ENCODE data around the gene TAF11L3.
"Not testable (repeated sequence)": the region's sequence is repeated elsewhere in the genome, so short reads cannot be mapped to it uniquely, and the experiment has no call there.

TAF11L3 gene

DNA sequence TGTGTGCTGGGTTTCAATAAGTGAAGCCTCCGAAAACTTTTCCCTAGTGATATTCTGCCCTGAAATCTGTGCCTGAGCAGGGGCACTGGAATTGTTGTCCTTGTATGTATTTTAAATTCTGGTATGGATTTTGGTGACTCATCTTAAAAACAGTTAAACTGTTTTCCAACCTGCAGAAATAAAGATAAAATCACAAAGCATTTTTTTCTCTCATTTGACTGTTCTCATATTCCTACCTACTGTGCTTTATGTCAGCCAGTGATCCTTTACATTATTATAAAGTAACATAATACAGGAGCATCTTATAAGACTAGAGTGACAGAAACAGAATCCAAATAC is 31.0 kb upstream of the TAF11L3 start:
- no peaks in the 10 kb centered on the region for H3K79me2 ChIP-seq (ENCODE audit: control insufficient read depth, low read length)
- H3K36me3 ChIP-seq (ENCODE audit: control insufficient read depth, low read length) = no peaks in the 10 kb centered on the region
- no peaks in the 10 kb centered on the region for H3K4me1 ChIP-seq (ENCODE audit: control insufficient read depth, low read length)
- H3K4me3 ChIP-seq (ENCODE audit: low read length) = no peak overlapping the region
- TF ChIP-seq, protein P1, sequence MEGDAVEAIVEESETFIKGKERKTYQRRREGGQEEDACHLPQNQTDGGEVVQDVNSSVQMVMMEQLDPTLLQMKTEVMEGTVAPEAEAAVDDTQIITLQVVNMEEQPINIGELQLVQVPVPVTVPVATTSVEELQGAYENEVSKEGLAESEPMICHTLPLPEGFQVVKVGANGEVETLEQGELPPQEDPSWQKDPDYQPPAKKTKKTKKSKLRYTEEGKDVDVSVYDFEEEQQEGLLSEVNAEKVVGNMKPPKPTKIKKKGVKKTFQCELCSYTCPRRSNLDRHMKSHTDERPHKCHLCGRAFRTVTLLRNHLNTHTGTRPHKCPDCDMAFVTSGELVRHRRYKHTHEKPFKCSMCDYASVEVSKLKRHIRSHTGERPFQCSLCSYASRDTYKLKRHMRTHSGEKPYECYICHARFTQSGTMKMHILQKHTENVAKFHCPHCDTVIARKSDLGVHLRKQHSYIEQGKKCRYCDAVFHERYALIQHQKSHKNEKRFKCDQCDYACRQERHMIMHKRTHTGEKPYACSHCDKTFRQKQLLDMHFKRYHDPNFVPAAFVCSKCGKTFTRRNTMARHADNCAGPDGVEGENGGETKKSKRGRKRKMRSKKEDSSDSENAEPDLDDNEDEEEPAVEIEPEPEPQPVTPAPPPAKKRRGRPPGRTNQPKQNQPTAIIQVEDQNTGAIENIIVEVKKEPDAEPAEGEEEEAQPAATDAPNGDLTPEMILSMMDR (IDR thresholded peaks at IDR 0.05; ENCODE audit: low read depth, low read length, poor library complexity, severe bottlenecking) = no peak
- TF ChIP-seq EZH2phosphoT487 (IDR thresholded peaks at IDR 0.05; ENCODE audit: borderline replicate concordance, low read length) = no peak
- H3K9me2 ChIP-seq (replicated peaks; ENCODE audit: control insufficient read depth, low read length) = no peaks in the 10 kb centered on the region
- no peaks in the 10 kb centered on the region for H3F3A ChIP-seq (ENCODE audit: control insufficient read depth, insufficient read depth)
- H3K4me2 ChIP-seq (ENCODE audit: low read length) = no peak overlapping the region
- no peaks in the 10 kb centered on the region for H3K9me3 ChIP-seq (ENCODE audit: control insufficient read depth, insufficient read depth, low read length)
- H3K27ac ChIP-seq (ENCODE audit: low read depth, low read length) = no peak overlapping the region
- no peaks in the 10 kb centered on the region for H4K20me1 ChIP-seq (ENCODE audit: control insufficient read depth, insufficient read depth, low read depth, low read length)
- no peaks in the 10 kb centered on the region for H3K27me3 ChIP-seq (ENCODE audit: control insufficient read depth, low read length)

DNA sequence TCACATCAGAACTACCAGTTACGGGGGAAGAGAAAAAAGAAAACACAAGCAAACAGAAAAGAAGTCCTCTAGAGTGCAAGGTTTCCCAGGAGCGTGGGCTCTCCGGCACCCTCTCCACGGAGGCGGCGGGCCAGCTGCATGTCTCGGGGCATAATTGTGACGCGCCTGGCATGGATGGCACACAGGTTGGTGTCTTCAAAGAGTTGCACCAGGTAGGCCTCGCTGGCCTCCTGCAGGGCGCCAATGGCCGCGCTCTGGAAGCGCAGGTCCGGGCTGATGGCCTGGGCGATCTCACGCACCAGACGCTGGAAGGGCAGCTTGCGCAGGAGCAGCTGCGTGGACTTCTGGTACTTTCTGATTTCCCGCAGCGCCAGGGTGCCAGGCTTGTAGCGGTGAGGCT is 26.9 kb upstream of the TAF11L3 start:
- H3K9me2 ChIP-seq (replicated peaks; ENCODE audit: control insufficient read depth, low read length); H3K79me2 ChIP-seq (ENCODE audit: control insufficient read depth, low read length); H3K4me2 ChIP-seq (ENCODE audit: low read length); H3K4me1 ChIP-seq (ENCODE audit: control insufficient read depth, low read length); H4K20me1 ChIP-seq (ENCODE audit: control insufficient read depth, insufficient read depth, low read depth, low read length); H3K4me3 ChIP-seq (ENCODE audit: low read length); H3K36me3 ChIP-seq (ENCODE audit: control insufficient read depth, low read length); H3F3A ChIP-seq (ENCODE audit: control insufficient read depth, insufficient read depth); H3K9me3 ChIP-seq (ENCODE audit: control insufficient read depth, insufficient read depth, low read length); H3K27ac ChIP-seq (ENCODE audit: low read depth, low read length); H3K27me3 ChIP-seq (ENCODE audit: control insufficient read depth, low read length): not testable (repeated sequence)

DNA sequence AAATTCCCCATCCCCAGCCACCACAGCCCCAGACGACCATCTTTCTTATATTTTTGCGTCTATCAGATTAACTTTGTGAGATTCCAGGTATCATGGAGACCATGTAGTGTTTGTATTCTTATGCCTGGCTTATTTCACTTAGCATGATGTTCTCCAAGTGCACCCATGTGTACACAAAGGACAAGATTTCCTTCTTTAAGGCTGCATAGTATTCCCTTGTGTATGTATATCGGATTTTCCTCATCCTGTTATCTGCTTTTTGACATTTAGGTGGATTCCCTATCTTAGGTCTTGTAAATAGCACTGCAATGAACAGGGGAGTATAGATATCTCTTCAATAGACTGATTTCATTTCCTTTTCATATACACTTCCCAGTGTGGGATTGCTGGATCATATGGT is 25.4 kb upstream of the TAF11L3 start:
- no peak overlapping the region for H3K4me3 ChIP-seq (ENCODE audit: low read length)
- no peak for TF ChIP-seq EZH2phosphoT487 (IDR thresholded peaks at IDR 0.05; ENCODE audit: borderline replicate concordance, low read length)
- TF ChIP-seq, protein P1 (IDR thresholded peaks at IDR 0.05; ENCODE audit: low read depth, low read length, poor library complexity, severe bottlenecking) = no peak

DNA sequence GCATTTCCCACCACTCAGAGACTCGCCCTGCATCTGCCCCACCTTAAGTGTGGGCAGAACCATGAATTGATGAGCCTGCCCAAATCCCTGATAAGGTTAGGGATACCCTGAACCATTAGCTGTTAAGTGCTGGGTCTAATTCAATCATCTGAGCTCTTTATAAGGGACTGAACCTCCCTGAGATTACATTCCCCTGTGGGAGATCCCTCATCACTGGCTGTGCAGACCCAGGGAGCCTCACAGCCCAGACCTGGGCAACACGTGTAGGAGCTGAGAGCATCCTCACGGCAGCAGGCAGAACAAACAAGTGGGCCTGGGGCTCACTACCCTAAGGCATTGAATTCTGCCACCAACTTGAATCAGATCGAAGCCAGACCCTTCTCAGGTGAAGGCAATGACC is 20.7 kb upstream of the TAF11L3 start:
- no peaks in the 10 kb centered on the region for H3K9me2 ChIP-seq (replicated peaks; ENCODE audit: control insufficient read depth, low read length)
- no peaks in the 10 kb centered on the region for H3K9me3 ChIP-seq (ENCODE audit: control insufficient read depth, insufficient read depth, low read length)
- H3K79me2 ChIP-seq (ENCODE audit: control insufficient read depth, low read length) = no peaks in the 10 kb centered on the region
- H3F3A ChIP-seq (ENCODE audit: control insufficient read depth, insufficient read depth) = no peaks in the 10 kb centered on the region
- H4K20me1 ChIP-seq (ENCODE audit: control insufficient read depth, insufficient read depth, low read depth, low read length) = no peaks in the 10 kb centered on the region
- H3K4me3 ChIP-seq (ENCODE audit: low read length) = no peak overlapping the region
- no peak overlapping the region for H3K4me2 ChIP-seq (ENCODE audit: low read length)
- no peaks in the 10 kb centered on the region for H3K36me3 ChIP-seq (ENCODE audit: control insufficient read depth, low read length)
- no peaks in the 10 kb centered on the region for H3K4me1 ChIP-seq (ENCODE audit: control insufficient read depth, low read length)
- TF ChIP-seq, protein P1 (IDR thresholded peaks at IDR 0.05; ENCODE audit: low read depth, low read length, poor library complexity, severe bottlenecking) = no peak
- no peak for TF ChIP-seq EZH2phosphoT487 (IDR thresholded peaks at IDR 0.05; ENCODE audit: borderline replicate concordance, low read length)
- H3K27ac ChIP-seq (ENCODE audit: low read depth, low read length) = no peak overlapping the region
- H3K27me3 ChIP-seq (ENCODE audit: control insufficient read depth, low read length) = no peaks in the 10 kb centered on the region

More for the DNA sequence above, 25.4 kb upstream of the TAF11L3 start:
- no peaks in the 10 kb centered on the region for H3K4me1 ChIP-seq (ENCODE audit: control insufficient read depth, low read length)
- no peaks in the 10 kb centered on the region for H4K20me1 ChIP-seq (ENCODE audit: control insufficient read depth, insufficient read depth, low read depth, low read length)
- H3K9me3 ChIP-seq (ENCODE audit: control insufficient read depth, insufficient read depth, low read length) = no peaks in the 10 kb centered on the region
- H3K36me3 ChIP-seq (ENCODE audit: control insufficient read depth, low read length) = no peaks in the 10 kb centered on the region
- no peaks in the 10 kb centered on the region for H3K79me2 ChIP-seq (ENCODE audit: control insufficient read depth, low read length)
- no peaks in the 10 kb centered on the region for H3K27me3 ChIP-seq (ENCODE audit: control insufficient read depth, low read length)
- H3K4me2 ChIP-seq (ENCODE audit: low read length) = no peak overlapping the region
- no peaks in the 10 kb centered on the region for H3F3A ChIP-seq (ENCODE audit: control insufficient read depth, insufficient read depth)
- H3K9me2 ChIP-seq (replicated peaks; ENCODE audit: control insufficient read depth, low read length) = no peaks in the 10 kb centered on the region
- H3K27ac ChIP-seq (ENCODE audit: low read depth, low read length) = no peak overlapping the region

DNA sequence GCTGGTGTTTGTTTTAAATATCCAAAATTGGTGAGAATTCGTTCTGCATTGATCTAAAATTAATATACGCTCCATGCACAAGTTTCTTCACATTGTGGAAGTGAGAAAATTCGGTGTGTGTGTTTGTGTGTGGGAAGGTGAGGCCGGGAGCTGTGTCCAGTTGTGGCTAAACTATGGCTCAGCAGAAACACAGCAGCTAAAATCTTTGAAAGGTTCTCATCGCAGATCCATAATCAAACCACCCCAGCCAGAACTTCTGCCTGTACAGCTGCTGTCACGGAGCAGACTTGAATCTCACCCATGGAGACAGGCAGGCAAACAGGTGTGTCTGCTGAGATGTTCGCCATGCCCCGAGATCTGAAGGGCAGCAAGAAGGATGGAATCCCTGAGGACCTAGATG is 20.2 kb upstream of the TAF11L3 start, which contains the start of gene TAF11L2:
TSS of gene TAF11L2 (plus strand) at position 301 of the 400 bp plus-strand sequence.
- H3F3A ChIP-seq (ENCODE audit: control insufficient read depth, insufficient read depth); H3K79me2 ChIP-seq (ENCODE audit: control insufficient read depth, low read length); H3K4me1 ChIP-seq (ENCODE audit: control insufficient read depth, low read length); H3K27me3 ChIP-seq (ENCODE audit: control insufficient read depth, low read length); H3K9me3 ChIP-seq (ENCODE audit: control insufficient read depth, insufficient read depth, low read length); H3K27ac ChIP-seq (ENCODE audit: low read depth, low read length); H3K36me3 ChIP-seq (ENCODE audit: control insufficient read depth, low read length); H3K4me3 ChIP-seq (ENCODE audit: low read length); H3K4me2 ChIP-seq (ENCODE audit: low read length); H3K9me2 ChIP-seq (replicated peaks; ENCODE audit: control insufficient read depth, low read length); H4K20me1 ChIP-seq (ENCODE audit: control insufficient read depth, insufficient read depth, low read depth, low read length): not testable (repeated sequence)
